Cardiac septum (tissue), 1 donor: ENCODE results near the gene MPP3. TPM values are rescaled to one million over a fixed set of nuclear protein-coding genes. Genes with fewer than 3 reads are reported as not detected.

Experiments used
- DNase-seq: peaks from one replicate; pipeline ENCODE4 v3.0.0-alpha.2; 2020; ENCODE audit warnings: low spot score
- intact Hi-C: fragments of 100-400 bp; cut with DNase I; formaldehyde crosslinking; loops from one replicate; pipeline ENCODE4 v1.14.0; 2022
- total RNA-seq: library from RNA; stranded (reverse); fragmentation: NEBNext Ultra II Directional; extraction: Animal tissue kit (Norgen Biotek cat#: 25700); gene quantifications from one replicate; pipeline ENCODE4 v1.2.1, GENCODE V29; 2021
- donor health status: DM: no; HTN: no; CAD: no.

MPP3 gene
- total RNA-seq, 1 donor from 2014 or later, result 20.0 TPM

DNA sequence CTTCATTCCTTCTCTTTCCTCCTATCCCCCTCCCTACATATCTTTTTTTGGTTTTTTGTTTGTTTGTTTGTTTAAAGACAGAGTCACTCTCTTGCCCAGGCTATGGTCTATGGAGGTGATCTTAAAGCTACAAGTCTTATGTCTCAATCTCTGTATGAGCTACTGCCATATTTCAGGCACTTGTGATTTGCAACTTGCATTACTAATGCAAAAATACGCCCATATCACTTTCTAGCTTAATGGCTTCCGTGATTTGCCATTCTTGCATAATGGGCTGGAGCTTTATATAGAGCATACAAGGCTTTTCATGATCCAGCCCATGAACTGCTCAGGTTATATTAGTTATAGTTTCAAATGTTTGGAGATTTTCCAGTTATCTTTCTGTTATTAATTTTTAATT, 45.2 kb downstream of the MPP3 start:
- intact Hi-C loops, result no loop called here
- no peak for DNase-seq

DNA sequence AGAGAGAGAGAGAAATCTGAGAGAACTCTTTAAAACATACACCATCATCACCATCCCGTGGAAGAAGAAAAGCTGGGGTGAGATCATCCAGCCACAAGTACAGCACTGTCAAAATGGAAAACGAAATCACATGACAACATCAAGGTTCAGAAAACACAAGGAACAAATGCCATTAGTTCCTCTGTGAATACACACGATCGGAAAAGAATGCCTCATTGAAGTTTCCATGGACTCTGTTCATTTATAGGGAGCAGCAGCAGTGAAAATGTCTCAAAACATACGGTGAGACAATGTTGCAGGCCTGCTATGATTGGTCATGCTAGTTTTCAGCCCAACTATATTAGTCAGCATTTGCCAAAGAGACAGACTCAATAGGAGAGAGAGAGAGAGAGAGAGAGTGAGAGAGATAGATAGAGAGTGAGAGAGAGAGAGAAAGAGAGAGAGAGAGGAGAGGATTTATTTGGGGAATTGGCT, 48.3 kb downstream of the MPP3 start:
- intact Hi-C loops, result no loop called here
- DNase-seq, result no peak

DNA sequence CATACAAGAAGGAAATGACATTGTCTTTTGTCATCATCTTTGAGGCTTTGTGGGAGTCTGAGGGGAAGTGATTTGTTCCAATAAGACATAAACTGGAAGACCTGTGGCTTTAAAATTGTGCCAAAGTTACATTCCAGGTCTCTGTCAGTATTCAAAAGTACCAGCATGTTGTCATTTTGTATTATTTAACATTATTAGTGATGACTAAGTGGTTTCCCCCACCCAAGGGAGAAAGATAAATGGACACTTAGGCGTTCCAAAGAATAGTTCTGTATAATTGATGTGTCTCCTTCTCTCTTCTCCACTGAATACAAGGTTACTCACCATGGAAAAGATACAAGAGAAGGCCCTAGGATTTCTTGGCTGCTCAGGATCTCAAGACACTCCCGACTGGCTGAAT, 48.9 kb downstream of the MPP3 start:
- intact Hi-C loops, result no loop called here
- DNase-seq, result no peak

DNA sequence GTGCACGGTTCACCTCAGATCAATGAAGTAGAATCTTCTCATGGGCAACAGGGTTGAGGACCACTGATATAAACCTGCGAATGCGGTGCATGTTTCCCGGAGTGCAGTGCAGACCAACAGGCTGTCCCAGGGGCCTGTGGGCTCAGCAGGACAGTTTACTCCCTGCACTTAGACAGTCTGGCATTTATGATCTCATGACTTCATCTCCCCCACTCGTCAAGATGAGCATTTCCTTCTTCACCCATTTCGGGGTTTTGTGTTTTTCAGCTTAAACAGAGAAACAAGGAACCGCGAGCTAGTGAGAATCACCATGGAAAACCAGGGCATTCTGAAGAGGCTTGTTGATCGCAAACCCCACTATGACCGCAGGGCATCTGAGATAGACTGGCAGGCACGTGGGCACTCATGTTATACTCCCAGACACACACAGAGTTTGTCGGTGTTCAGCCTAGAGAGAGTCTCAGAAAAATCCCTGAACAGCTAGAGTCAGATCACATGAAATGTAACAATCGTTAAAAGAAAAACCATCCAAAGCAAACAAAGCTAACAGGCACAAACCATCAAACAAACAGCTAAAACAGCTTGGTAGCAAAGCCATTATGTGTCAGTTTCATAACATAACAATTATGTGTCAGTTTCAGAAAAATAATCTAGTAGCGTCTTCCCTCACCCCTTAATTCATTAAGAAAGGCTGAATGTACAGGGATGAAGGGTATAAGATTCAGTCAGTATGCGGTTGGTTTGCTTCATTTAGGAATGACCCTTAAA, 49.8 kb downstream of the MPP3 start:
- intact Hi-C loops, result no loop called here
- DNase-seq, result no peak

DNA sequence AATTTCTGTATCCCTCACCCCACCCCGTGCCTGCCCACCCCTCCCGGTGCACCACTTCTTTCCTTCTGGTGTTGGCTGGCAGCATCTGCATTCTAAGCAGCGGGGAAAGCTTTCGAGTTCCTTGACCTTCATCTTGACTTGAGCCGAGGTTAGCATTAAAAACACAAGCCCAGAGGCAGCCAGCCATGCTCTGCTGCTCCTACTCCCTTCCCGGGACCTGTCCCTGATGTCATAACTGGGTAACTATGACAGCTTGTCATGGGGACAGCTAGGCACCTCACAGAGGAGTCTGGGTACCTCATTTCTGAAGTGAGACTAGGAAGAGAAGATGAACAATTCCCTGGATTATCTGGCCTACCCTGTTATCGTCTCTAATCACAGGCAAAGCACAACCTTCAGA, 52.8 kb downstream of the MPP3 start, which contains the start of gene CFAP97D1:
CFAP97D1 (plus strand) TSS at position 301 of the 400 bp plus-strand sequence; CDS start at position 329, 28 bp downstream.
- no peak for DNase-seq
- intact Hi-C loops, result no loop called here

DNA sequence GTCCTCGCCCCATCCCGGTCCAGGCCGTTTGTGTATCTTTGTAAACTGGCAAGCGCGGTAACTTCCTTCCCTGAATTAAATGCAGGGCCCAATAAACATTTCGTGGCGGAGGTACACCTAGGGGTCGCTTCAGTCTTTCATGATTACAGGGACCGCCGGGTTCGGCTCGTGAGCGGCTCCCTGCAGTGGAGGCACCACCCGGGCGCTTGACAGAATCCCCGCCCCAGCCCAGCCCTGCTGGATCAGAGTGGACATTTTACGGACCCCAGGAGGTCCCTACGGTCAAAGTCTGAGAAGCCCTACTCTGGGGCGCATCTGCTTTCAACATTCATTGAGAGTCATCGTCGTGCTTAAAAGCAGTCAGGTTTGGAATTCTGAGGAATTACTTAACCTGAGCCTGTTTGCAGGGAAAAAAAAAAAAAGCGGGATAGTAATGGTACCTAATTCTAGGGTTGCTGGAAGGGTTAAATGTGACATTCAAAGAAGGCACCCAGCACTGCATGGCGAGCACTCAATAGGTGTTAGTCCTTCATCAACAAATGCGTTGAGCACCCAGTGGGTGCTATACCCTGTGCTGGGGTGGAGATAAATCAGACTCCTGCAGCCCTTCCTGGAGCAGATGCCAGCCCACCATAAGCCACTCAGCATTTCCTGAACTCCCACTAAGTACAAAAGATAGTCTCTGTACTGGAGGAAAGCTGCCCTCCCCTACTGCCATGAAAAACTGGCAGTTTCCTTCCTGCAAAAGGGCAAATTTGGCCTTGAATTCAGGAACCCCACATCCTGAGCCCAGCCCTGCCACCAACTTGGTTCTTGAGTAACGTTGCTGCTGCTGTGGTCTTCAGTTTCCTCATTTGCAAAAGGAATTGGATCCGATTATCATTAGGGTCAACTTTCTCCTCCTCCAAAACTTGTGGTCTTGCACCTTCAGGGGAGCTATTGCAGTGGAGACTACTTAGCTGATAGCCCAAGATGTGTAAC, 53.5 kb downstream of the MPP3 start:
- intact Hi-C loops, result loop anchor here (5.0 kb wide), 2 partner anchors 53 to 68 kb away; partner anchors contain the start of genes CD300LG and MPP3
- DNase-seq, result no peak

DNA sequence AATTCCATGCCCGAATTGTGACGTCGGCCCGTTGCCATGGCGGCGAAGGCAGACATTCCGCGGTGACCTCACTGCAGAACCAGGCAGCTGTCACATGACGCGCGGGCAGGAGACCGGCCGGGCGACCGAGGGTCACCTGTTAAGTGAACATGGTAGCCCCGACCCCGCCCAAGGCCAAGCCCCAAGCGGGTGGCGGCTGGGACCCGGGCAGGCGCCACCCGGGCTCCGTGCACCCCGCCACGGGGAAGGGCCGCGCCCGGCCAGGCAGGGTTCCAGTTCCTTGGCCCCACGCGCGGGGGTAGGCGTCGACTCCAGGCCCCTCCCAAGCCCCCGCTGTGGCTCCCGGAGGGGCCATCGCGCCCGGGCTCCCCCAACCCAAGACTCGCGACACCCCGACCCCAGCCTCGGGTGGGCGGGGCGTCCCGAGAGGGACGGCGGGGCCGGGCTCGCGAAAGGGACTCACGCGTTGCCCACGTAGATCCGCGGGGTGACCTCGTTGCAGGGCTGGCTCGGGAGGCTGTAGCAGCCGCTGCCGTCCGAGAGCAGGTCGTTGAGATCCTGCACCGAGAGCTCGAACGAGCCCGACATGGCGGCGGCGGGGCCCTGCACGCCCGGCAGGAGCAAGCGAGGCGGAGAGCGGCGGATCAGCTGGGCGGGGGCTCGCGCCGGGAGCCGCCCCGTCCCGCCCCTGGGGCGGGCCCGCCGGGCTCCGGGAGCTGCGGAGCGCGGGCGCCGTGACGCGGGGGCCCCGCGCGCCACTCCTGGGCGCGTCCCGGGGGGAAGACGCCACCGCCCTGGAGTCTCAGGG, 54.4 kb downstream of the MPP3 start, which contains the start of gene DUSP3:
DUSP3 (minus strand) TSS at position 641 of the 808 bp plus-strand sequence; CDS start at position 588, 53 bp downstream.
- DNase-seq, result peak; percentile 97
- intact Hi-C loops, result loop anchor here (5.0 kb wide), 2 partner anchors 54 to 69 kb away; partner anchors contain the start of genes CD300LG and MPP3

DNA sequence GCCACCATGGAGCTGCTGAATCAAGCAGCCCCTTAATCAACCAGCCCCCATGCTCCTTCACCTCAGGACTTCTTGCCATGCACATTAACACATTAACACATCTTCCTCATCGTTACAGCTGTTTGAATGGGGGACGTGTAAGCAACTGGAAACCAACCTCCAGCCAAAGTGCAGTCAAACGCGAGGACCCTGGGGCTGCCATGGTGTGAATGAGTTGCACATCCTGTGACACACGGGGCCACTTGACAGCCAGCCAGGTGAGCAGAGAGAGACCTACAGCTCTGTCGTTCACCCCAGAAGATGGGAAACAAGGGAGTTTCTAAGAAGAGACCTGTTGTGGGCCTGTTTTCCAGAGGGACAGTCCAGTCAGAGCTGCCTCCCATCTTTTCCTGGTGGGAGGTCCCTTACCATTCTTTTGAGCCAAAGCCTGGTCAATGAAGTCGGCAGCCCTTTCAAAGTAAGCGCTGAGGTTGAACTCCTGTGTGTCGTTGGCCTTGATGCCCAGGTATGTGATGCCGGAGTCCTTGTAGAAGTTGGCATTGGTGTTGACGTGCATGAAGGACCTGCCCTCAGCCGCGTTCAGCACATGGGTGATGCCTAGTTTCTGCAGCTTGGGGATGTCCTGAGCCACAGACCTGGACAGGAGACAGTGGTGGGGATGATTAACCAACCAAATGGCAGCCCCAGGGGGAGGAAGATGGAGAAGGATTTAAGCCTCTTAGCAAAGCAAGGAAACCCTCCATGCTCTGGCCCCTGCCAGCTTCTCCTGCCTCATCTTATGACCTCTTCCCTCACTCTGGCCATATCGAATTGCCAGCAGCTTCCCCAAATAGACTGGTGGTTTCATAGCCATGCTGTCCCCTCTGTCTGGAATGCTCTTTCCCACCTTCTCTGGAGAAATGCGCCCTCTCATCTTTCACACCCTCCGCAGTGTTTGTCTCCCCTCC, 58.4 kb downstream of the MPP3 start:
- DNase-seq, result no peak
- intact Hi-C loops, result loop anchor here (5.0 kb wide), 2 partner anchors 58 to 73 kb away; partner anchors contain the start of genes CD300LG and MPP3

DNA sequence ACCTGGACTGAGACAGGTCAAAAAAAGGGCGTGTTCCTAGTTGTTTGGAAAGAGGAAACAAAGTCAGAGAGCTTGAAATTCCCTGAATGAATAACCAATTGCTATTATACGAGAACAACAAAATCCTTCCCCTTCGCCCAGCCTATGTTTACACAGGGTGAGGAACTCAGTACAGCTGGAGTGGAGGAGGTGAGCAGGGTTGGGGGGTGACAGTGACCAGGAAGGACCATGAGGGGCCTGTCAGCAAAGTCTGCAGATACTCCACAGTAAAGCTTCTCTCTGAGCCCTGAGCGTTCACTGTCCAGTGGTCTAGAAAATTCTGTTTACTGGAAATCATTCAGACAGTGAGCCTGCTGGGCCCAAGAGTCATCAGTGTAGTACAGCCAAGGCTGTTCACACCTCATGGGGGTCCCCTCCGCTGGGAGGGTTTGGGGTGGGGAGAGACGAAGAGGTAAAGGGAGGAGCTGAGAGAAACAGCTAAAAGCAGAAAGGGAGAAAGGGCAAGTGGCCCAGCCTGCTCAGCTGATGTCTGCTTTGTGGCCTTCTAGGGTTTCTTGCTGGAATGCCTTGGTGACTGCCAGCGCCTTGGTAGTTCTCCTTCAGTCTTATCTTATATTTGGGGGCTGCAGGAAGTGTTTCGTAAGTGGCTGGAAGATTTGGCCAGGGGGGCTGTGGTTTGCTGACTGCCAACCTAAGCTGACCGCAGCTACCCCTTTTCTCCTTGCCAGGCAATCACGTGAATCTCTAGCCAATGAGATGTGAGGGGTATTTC, 59.9 kb downstream of the MPP3 start:
- intact Hi-C loops, result no loop called here
- no peak for DNase-seq

DNA sequence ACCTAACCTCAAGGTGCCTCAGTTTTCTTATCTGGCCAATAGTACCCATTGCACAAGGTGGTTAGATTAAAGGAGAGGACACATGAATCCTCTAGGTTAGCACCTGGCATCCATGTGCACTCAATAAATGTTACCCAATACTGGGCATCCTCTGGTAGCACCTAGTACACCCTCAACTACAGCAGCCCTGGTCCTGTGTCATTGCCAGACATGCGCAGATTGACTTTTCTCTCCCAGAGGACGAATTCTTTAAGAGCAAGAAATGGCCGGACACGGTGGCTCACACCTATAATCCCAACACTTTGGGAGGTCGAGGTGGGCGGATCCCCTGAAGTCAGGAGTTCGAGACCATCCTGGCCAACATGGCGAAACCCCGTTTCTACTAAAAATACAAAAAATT, 61.5 kb downstream of the MPP3 start:
- no peak for DNase-seq
- intact Hi-C loops, result no loop called here

DNA sequence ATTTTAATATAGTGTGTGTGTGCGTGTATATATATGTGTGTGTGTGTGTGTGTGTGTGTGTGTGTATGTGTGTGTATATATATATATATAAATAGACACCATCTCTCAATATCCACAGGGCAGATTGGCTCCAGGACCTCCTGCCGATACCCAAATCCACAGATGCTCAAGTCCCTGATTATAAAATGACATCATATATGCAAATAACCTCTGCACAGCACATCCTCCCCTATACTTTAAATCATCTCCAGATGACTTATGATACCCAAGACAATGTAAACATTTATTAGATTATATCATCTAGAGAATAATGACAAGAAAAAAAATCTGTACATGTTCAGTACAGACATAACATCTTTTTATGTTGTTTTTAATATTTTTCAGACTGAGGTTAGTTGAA, 62.0 kb downstream of the MPP3 start:
- no peak for DNase-seq
- intact Hi-C loops, result no loop called here

DNA sequence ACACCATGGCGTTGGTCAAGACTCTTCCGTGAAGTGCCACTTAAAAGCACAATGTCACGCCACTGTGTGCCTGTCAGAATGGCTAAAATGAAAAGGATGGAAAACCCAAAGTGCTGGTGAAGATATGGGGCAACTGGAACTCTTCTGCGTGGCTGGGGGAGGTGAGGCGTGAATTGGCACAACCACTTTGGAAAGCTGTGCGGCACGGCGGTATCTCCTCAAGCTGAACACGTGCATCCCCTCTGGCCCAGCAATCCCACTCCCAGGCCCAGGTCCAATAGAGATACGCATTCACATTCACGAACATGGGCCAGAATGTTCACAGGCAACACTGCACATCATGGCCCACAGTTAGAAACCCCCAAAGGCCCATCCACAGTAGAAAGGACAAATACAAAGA, 63.1 kb downstream of the MPP3 start:
- intact Hi-C loops, result no loop called here
- DNase-seq, result no peak

DNA sequence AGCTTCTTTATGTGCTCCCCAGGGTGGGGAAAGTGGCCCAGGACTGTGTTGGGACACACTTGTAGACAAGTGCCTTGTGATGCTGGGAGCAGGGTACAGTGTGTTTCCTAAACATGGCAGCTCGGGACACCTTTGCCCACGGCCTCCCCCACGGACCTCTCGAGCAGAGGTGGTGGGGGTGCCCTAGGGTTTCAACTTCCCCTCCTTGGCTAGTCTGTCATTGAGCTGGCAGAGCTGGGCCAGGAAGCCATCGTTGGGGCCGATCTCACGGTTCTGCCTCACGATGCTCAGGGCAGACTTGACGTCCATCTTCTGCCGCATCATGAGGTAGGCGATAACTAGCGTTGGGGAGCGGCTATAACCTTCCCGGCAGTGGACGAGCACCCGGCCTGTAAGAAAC, 63.5 kb downstream of the MPP3 start:
- intact Hi-C loops, result no loop called here
- DNase-seq, result no peak

DNA sequence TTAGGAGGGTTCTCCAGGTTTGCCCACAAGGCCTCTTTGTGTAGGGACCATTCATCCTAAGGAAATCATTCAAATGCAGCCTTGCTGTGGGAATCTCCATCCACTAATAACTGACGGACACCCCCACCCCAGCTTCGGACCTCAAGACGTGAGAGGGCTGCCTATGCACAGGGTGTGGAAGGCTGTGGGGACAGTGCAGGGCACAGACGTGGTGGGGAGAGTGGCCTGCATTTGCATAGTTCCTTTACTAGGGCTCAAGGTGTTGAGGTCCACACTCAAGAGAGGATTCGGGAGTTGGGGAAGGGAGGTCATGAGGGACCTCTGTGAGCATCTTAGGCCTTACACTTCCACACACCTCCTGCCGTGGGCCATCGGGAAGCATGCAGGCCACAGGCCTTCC, 64.0 kb downstream of the MPP3 start:
- DNase-seq, result no peak
- intact Hi-C loops, result no loop called here

DNA sequence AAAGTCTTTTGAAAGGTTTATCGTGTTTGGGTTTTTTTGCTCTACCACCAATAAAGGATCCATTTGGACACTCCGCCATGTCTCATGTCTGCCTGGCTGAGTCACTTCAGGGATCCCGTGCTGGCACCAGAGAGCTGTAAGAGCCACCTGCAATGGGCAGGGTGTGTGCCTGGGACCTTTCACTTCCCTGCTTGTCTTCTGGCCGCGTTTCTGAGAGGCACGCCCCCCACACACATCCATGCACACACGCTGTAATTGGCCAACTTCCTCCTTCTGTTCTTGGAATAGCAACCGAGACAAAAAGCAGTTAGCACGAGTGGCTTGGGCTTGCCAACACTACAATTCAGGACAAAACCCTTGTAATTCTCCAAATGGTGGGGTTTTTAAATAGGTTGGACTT, 64.6 kb downstream of the MPP3 start:
- DNase-seq, result peak; percentile 86
- intact Hi-C loops, result no loop called here

DNA sequence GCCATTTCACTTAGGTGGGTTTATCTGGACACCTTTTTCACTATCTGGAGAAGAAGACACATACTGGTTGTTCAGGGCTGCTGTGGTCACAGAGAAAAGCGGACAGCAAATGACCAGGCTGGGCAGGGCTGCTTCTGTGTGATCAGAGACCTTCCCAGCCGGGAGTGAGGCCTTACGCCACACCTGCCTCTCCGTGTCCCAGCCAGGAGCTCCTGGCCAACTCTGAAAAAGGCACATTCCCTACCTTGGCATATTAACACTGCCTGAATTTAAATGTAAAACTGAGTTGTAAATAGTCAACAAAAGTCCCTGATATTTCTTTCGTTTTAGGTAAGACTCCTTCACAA, 65.3 kb downstream of the MPP3 start:
- DNase-seq, result no peak
- intact Hi-C loops, result no loop called here

DNA sequence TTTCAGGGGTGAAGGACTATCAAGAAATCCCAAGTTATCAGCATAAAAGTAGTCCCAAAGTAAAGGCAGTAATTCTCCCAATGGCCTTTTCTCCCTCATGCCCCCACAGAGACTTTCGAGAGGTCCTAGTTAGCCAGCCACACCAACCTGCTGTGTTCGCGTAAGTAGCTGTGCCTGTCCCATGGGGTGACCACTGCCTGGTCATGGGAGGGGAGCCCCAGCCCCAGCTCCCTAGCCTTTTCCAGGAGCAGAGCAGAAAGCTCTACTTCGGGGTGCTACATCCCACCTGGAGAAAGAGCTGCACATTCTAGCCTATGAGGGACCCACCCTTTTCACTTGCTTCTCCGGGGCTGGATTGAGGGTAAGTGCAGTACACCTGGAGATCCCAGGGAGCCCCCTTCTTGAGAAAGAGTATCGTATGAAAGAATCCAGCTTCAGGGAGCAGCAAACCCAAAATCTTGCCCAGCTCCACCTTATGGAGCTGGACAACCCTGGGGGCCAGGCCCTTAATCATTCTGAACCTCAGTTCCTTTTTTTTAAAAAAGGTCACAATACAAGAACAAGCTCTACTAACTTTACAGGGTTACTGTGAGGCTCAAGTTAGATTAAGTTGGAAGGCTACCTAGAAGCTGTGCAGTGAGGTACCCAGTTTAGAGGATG, 65.8 kb downstream of the MPP3 start:
- no peak for DNase-seq
- intact Hi-C loops, result no loop called here
